GM19328 (cell line): ENCODE results near the gene L3MBTL4.

ENCODE experiments used
- ATAC-seq: cut with Tn5 transposase; IDR thresholded peaks from one replicate; pipeline ENCODE4 v1.9.1; 2021; ENCODE audit warnings: mild to moderate bottlenecking, moderate library complexity; ENCODE audit not compliant: unreplicated experiment

The L3MBTL4 gene

GRCh38 chr18:5969989-5970403 is 444.7 kb downstream of the L3MBTL4 start:
- no peak for ATAC-seq

GRCh38 chr18:5969355-5969988 is 445.2 kb downstream of the L3MBTL4 start:
- no peak for ATAC-seq

- no peak for ATAC-seq
These were observed 447.0 kb downstream of the L3MBTL4 start for GRCh38 chr18:5967666-5968065.

GRCh38 chr18:5967007-5967406 is 447.7 kb downstream of the L3MBTL4 start:
- ATAC-seq, result no peak

GRCh38 chr18:5966514-5966913 is 448.2 kb downstream of the L3MBTL4 start:
- ATAC-seq, result no peak

- ATAC-seq, result no peak
These were observed 449.7 kb downstream of the L3MBTL4 start for GRCh38 chr18:5964996-5965395.

GRCh38 chr18:5964596-5964995 is 450.1 kb downstream of the L3MBTL4 start:
- ATAC-seq, result no peak

- ATAC-seq, result no peak
These were observed 450.6 kb downstream of the L3MBTL4 start for GRCh38 chr18:5964108-5964507.

- ATAC-seq, result no peak
These were observed 451.4 kb downstream of the L3MBTL4 start for GRCh38 chr18:5963267-5963666.

GRCh38 chr18:5962362-5962761 is 452.3 kb downstream of the L3MBTL4 start:
- no peak for ATAC-seq

GRCh38 chr18:5961828-5962150 is 452.9 kb downstream of the L3MBTL4 start:
- ATAC-seq, result no peak

GRCh38 chr18:5961097-5961827 is 453.4 kb downstream of the L3MBTL4 start:
- no peak for ATAC-seq

GRCh38 chr18:5958822-5959221 is 455.9 kb downstream of the L3MBTL4 start:
- no peak for ATAC-seq

- no peak for ATAC-seq
These were observed 458.9 kb downstream of the L3MBTL4 start for GRCh38 chr18:5955861-5956260.

- ATAC-seq, result no peak
These were observed 463.1 kb downstream of the L3MBTL4 start for GRCh38 chr18:5951515-5952091.

- no peak for ATAC-seq
These were observed 465.9 kb downstream of the L3MBTL4 start for GRCh38 chr18:5948781-5949180.

- ATAC-seq, result no peak
These were observed 466.5 kb downstream of the L3MBTL4 start for GRCh38 chr18:5948237-5948636.

GRCh38 chr18:5944448-5944847 is 470.3 kb downstream of the L3MBTL4 start:
- no peak for ATAC-seq

GRCh38 chr18:5943514-5943913 is 471.2 kb downstream of the L3MBTL4 start:
- ATAC-seq, result no peak

- no peak for ATAC-seq
These were observed 472.1 kb downstream of the L3MBTL4 start for GRCh38 chr18:5942591-5942990.

- no peak for ATAC-seq
These were observed 472.8 kb downstream of the L3MBTL4 start for GRCh38 chr18:5941890-5942289.
